Measurements from ENCODE around the gene MARCHF10.

- TF ChIP-seq CTCF (IDR thresholded peaks at IDR 0.05) = no peak
- no peak for TF ChIP-seq POLR2AphosphoS5 (IDR thresholded peaks at IDR 0.05)
Measured at GRCh38 chr17:62680541-62681052, 127.5 kb downstream of the MARCHF10 start.
